Tibial artery (tissue), 4 donors: ENCODE results near the gene CHKA.

ENCODE experiments used
- DNase-seq, 2 donors: peaks; one replicate each; pipeline ENCODE4 v3.0.0-alpha.2; 2019
- H3K27ac ChIP-seq, 2 donors: fragments of 200-600 bp; sonication (generic) in 1 of 2; 1 replicate in 1 of 2; 2 replicates in 1 of 2; pipeline ENCODE4 v1.5.1; 2018 to 2019; ENCODE audit warnings: mild to moderate bottlenecking in 1 of 2
- H3K27me3 ChIP-seq, 2 donors: fragments of 200-600 bp; sonication (generic) in 1 of 2; one replicate each; pipeline versions ENCODE4 v1.5.1 to v1.6.0; 2016 to 2019
- H3K36me3 ChIP-seq, 3 donors: fragments of 200-600 bp; sonication (generic) in 2 of 3; one replicate each; pipeline ENCODE4 v1.5.1; 2016 to 2019; ENCODE audit warnings: mild to moderate bottlenecking in 2 of 3
- H3K4me1 ChIP-seq, 4 donors: fragments of 200-600 bp; sonication (generic) in 2 of 4; 1 replicate in 3 of 4; 2 replicates in 1 of 4; pipeline ENCODE4 v1.5.1; 2016 to 2019
- H3K4me3 ChIP-seq, 2 donors: fragments of 200-600 bp; sonication (generic) in 1 of 2; 1 replicate in 1 of 2; 2 replicates in 1 of 2; pipeline ENCODE4 v1.5.1; 2018 to 2019; ENCODE audit warnings: mild to moderate bottlenecking in 2 of 2
- H3K9me3 ChIP-seq, 3 donors: fragments of 200-600 bp; sonication (generic) in 1 of 3; one replicate each; pipeline ENCODE4 v1.5.1; 2016 to 2019
- CTCF ChIP-seq, 2 experiments: fragments of 200-600 bp in 1 of 2; fragments of 450-650 bp in 1 of 2; IDR thresholded peaks; one replicate each; pipeline ENCODE4 v1.5.1; 2017 to 2019; ENCODE audit warnings: antibody characterized with exemption in 2 of 2, mild to moderate bottlenecking in 1 of 2, moderate library complexity in 1 of 2
- intact Hi-C: fragments of 100-400 bp; cut with DNase I; formaldehyde crosslinking; loops from one replicate; pipeline ENCODE4 v1.15.0; 2023; ENCODE audit warnings: low total_unique reads

Gene CHKA

GRCh38 chr11:68019486-68019885 lies 101.7 kb downstream of the CHKA start:
- H3K9me3 ChIP-seq: no peaks in the 10 kb centered on the region
- H3K4me1 ChIP-seq: peaks cover 4 to 30% (median 18%) of the 10 kb centered on the region in 4 donors
- H3K36me3 ChIP-seq: peaks cover 5 to 8% (median 7%) of the 10 kb centered on the region in 3 donors
- H3K27ac ChIP-seq: no peak overlapping the region
- no peak for TF ChIP-seq CTCF (IDR thresholded peaks at IDR 0.05)
- H3K4me3 ChIP-seq: no peak overlapping the region
- no peaks in the 10 kb centered on the region for H3K27me3 ChIP-seq
- intact Hi-C loops: no loop called here
- DNase-seq: no peak

DNA sequence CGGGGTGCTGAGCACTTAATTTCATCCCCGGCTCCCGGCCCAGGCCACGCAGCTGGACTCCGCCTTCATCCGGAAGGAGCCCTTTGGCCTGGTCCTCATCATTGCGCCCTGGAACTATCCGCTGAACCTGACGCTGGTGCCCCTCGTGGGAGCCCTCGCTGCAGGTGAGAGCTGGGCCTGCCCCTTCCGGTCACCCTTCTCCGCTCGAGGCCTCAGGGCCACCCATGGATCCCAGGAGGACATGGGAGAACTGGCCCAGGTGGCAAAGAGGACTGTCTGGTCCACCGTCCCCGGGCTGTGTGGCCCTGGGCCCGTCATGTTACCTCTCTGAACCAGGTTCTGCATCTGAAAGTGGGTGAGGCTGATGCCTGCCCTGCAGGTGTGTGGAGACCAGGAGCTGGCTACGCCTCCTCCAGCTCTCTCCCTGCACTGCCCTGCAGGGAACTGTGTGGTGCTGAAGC lies 102.4 kb downstream of the CHKA start:
- Histone ChIP-seq H3K27me3 (no peaks in the 10 kb centered on the region), H3K36me3 (peaks cover 0 to 4% (median 0%) of the 10 kb centered on the region in 3 donors), H3K9me3 (no peaks in the 10 kb centered on the region), H3K27ac (no peak overlapping the region), H3K4me3 (no peak overlapping the region), H3K4me1 (peaks cover 4 to 37% (median 25%) of the 10 kb centered on the region in 4 donors)
- intact Hi-C loops: no loop called here
- no peak for DNase-seq
- no peak for TF ChIP-seq CTCF (IDR thresholded peaks at IDR 0.05)

DNA sequence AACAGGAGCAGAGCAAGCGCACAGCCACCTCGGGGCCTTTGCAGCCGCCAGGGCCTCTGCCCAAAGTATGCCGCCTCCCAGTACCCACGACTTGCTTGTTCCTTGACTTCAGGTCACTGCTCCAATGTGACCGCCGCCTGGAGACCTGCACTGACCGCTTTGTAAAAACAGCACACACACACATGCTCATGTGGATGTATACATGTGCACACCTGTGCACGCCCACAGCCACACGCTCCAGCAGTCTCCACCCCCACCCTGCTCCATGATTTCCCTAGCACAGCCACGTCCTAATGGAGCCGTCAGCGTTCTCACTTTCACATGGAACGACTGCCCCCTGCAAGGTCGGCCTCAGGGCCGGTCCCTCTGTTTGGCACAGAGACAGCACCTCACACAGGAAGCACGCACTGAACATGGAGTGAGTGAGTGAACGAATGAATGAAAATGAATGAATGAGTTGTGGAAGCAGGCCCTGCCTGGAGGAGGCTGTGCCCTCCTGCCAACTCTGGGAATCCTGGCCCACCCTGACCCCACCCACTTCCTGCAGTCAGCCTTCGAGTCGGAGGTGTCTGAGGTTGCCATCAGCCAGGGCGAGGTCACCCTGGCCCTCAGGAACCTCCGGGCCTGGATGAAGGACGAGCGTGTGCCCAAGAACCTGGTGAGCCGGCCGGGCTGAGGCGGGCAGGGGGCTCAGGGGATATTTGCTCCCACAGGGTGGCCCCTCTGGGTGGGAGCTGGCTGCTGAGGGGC lies 103.0 kb downstream of the CHKA start:
- intact Hi-C loops: no loop called here
- H3K27ac ChIP-seq: no peak overlapping the region
- H3K9me3 ChIP-seq: no peaks in the 10 kb centered on the region
- peaks cover 0 to 4% (median 0%) of the 10 kb centered on the region in 3 donors for H3K36me3 ChIP-seq
- peaks cover 4 to 43% (median 31%) of the 10 kb centered on the region in 4 donors for H3K4me1 ChIP-seq
- no peak overlapping the region for H3K4me3 ChIP-seq
- no peak for TF ChIP-seq CTCF (IDR thresholded peaks at IDR 0.05)
- no peak for DNase-seq
- no peaks in the 10 kb centered on the region for H3K27me3 ChIP-seq

DNA sequence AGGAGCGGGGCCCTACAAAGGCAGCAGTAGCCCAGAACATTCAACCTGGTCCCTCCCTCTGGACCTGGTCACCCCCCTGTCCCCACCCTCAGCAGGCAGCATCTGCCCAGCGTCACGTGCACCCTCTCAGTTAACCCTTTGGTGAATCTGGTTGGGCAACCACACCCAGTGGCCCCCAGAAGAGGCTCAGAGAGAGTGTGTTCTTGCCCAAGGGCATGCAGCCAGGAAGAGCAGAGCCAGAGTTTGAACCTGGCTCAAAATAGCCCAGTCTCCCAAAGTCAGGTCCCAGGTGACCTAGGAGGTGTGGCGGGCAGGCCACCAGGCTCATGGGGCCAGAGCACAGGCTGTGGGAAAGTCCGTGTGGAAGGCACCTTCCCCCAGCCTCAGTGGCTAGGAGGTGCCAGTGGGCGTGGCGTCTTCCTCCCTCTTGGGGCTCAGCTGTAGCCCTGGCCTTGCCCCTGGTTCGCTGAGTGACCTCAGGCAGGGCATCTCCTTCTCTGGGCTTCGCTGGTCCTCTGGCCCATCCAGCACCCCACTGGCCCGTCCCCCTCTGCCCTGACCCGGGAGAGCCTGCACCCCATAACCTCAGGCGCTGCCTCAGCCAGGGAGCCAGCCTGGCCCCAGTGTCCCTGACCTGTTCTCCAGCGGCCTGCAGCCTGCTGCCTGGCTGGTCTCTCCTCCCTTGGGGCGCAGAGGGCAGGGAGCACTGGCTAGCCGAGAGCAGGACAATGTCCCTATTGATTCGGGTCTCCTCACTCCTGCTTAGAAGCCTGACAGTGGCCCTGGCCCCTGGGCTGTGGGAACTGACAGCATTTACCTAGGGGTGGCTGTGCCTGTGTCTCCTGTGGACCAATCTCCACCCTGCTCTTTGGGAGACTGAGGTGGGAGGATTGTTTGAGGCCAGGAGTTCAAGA lies 104.0 kb downstream of the CHKA start:
- intact Hi-C loops: no loop called here
- TF ChIP-seq CTCF (IDR thresholded peaks at IDR 0.05): no peak
- Histone ChIP-seq H3K9me3 (no peaks in the 10 kb centered on the region), H3K36me3 (no peaks in the 10 kb centered on the region), H3K4me1 (peaks cover 4 to 53% (median 41%) of the 10 kb centered on the region in 4 donors), H3K4me3 (no peak overlapping the region), H3K27ac (peak overlapping the region in 1 of 2 donors; percentile 29), H3K27me3 (no peaks in the 10 kb centered on the region)
- DNase-seq: no peak

GRCh38 chr11:68016161-68016903 lies 104.9 kb downstream of the CHKA start:
- Histone ChIP-seq H3K4me3 (no peak overlapping the region), H3K9me3 (no peaks in the 10 kb centered on the region), H3K27me3 (no peaks in the 10 kb centered on the region), H3K36me3 (no peaks in the 10 kb centered on the region), H3K4me1 (peaks cover 4 to 61% (median 49%) of the 10 kb centered on the region in 4 donors), H3K27ac (peak overlapping the region in 1 of 2 donors; percentile 29)
- TF ChIP-seq CTCF (IDR thresholded peaks at IDR 0.05): no peak
- no peak for DNase-seq
- intact Hi-C loops: no loop called here
